Breast epithelium (tissue), 3 donors: ENCODE data around the gene BNIP2.

Experiments used
- CTCF ChIP-seq, 3 donors: fragments of 450-650 bp; IDR thresholded peaks; one replicate each; pipeline ENCODE4 v1.5.1; 2016 to 2017; ENCODE audit warnings: antibody characterized with exemption in 3 of 3, mild to moderate bottlenecking in 3 of 3, moderate library complexity in 3 of 3
- POLR2A ChIP-seq: fragments of 450-650 bp; IDR thresholded peaks from one replicate; pipeline ENCODE4 v1.6.1; 2016; ENCODE audit warnings: antibody characterized with exemption, mild to moderate bottlenecking, moderate library complexity
- POLR2AphosphoS5 ChIP-seq, 3 donors: sonication (generic); formaldehyde crosslinking; IDR thresholded peaks; one replicate each; pipeline ENCODE4 v1.6.1; 2017; ENCODE audit warnings: antibody characterized with exemption in 3 of 3

- TF ChIP-seq CTCF (IDR thresholded peaks at IDR 0.05) (no peak), POLR2A (no peak), POLR2AphosphoS5 (IDR thresholded peaks at IDR 0.05) (no peak)
Measured at GRCh38 chr15:59722037-59722436, 32.9 kb upstream of the BNIP2 start.
